HL-60 (cell line): ENCODE results near the gene PTPRM.

Experiments used
- DNase-seq, 2 experiments: peaks; one replicate each; pipeline ENCODE4 v3.0.0-alpha.2; 2010 to 2020; ENCODE audit warnings: low read depth in 1 of 2, low spot score in 1 of 2
- H3K27ac ChIP-seq: fragments of 250-450 bp; sonication (Bioruptor Pico); replicated peaks from 2 replicates; pipeline ENCODE4 v1.5.1; 2020; ENCODE audit warnings: mild to moderate bottlenecking, moderate library complexity
- H3K27me3 ChIP-seq: fragments of 250-450 bp; sonication (Bioruptor Pico); 2 replicates; pipeline ENCODE4 v1.5.1; 2021; ENCODE audit warnings: mild to moderate bottlenecking, moderate library complexity; ENCODE audit not compliant: insufficient read depth, poor library complexity, severe bottlenecking
- H3K4me3 ChIP-seq: replicated peaks from 2 replicates; pipeline ENCODE4 v1.5.1; 2011; ENCODE audit warnings: mild to moderate bottlenecking, control low read depth, low read length; ENCODE audit not compliant: insufficient read depth
- CTCF ChIP-seq: IDR thresholded peaks from one replicate; pipeline ENCODE4 v1.5.1; 2011; ENCODE audit warnings: low read length, control low read depth, inconsistent platforms; ENCODE audit not compliant: insufficient read depth
- GABPA ChIP-seq: IDR thresholded peaks from 2 replicates; pipeline ENCODE4 v1.6.1; 2012; ENCODE audit warnings: low read depth
- POLR2AphosphoS5 ChIP-seq: IDR thresholded peaks from 2 replicates; pipeline ENCODE4 v1.6.1; 2012; ENCODE audit warnings: low read depth
- REST ChIP-seq: IDR thresholded peaks from 2 replicates; pipeline ENCODE4 v1.6.1; 2012; ENCODE audit warnings: low read depth; ENCODE audit not compliant: insufficient replicate concordance
- SPI1 ChIP-seq: IDR thresholded peaks from 2 replicates; pipeline ENCODE4 v1.6.1; 2012; ENCODE audit warnings: low read depth, mild to moderate bottlenecking, borderline replicate concordance

The PTPRM gene

GRCh38 chr18:8020132-8020846 is 453.2 kb downstream of the PTPRM start:
- H3K4me3 ChIP-seq: no peak overlapping the region
- H3K27ac ChIP-seq: no peak overlapping the region
- no peak for TF ChIP-seq CTCF
- no peak for TF ChIP-seq SPI1
- TF ChIP-seq GABPA: no peak
- TF ChIP-seq POLR2AphosphoS5: no peak
- TF ChIP-seq REST: no peak
- peaks cover 2% of the 10 kb centered on the region for H3K27me3 ChIP-seq
- no peak for DNase-seq

GRCh38 chr18:8029061-8029460 is 461.9 kb downstream of the PTPRM start:
- Histone ChIP-seq H3K27me3 (no peaks in the 10 kb centered on the region), H3K27ac (no peak overlapping the region), H3K4me3 (no peak overlapping the region)
- no peak for DNase-seq
- TF ChIP-seq SPI1 (no peak), CTCF (no peak), POLR2AphosphoS5 (no peak), GABPA (no peak), REST (no peak)

GRCh38 chr18:8029731-8030130 is 462.6 kb downstream of the PTPRM start:
- H3K27ac ChIP-seq: no peak overlapping the region
- H3K27me3 ChIP-seq: no peaks in the 10 kb centered on the region
- H3K4me3 ChIP-seq: no peak overlapping the region
- no peak for DNase-seq
- no peak for TF ChIP-seq GABPA
- no peak for TF ChIP-seq POLR2AphosphoS5
- TF ChIP-seq REST: no peak
- TF ChIP-seq SPI1: no peak
- TF ChIP-seq CTCF: no peak
